AG10803 (cell line): ENCODE results near the gene ANKRD44.

Experiments
- DNase-seq: peaks from one replicate; pipeline ENCODE4 v3.0.0; 2010; ENCODE audit warnings: low read depth
- H3K4me3 ChIP-seq: 2 replicates; pipeline ENCODE4 v1.5.1; 2011; ENCODE audit warnings: mild to moderate bottlenecking, low read length, control low read depth
- CTCF ChIP-seq: conservative IDR thresholded peaks from 2 replicates; pipeline ENCODE4 v1.5.1; 2011; ENCODE audit warnings: mild to moderate bottlenecking, low read length, control low read depth, inconsistent platforms

The ANKRD44 gene

GRCh38 chr2:197310271-197310985, at the start of gene ANKRD44:
Gene ANKRD44 (minus strand): TSS chr2:197310780. CDS start chr2:197310604, 176 bp downstream.
- DNase-seq = peak; percentile 84
- peak within 1 kb of the TSS; percentile 79 for H3K4me3 ChIP-seq
- TF ChIP-seq CTCF = no peak; the same call in 1 of the 2 replicates

GRCh38 chr2:197359859-197360258, 49.3 kb upstream of the ANKRD44 start:
- no peak for DNase-seq
- no peak overlapping the region for H3K4me3 ChIP-seq
- no peak for TF ChIP-seq CTCF

GRCh38 chr2:197358931-197359330, 48.4 kb upstream of the ANKRD44 start:
- DNase-seq = peak; percentile 31
- TF ChIP-seq CTCF = no peak
- no peak overlapping the region for H3K4me3 ChIP-seq

- TF ChIP-seq CTCF = no peak
- H3K4me3 ChIP-seq = no peak overlapping the region
- no peak for DNase-seq
Measured at GRCh38 chr2:197357986-197358385, 47.4 kb upstream of the ANKRD44 start.

GRCh38 chr2:197356136-197356535, 45.6 kb upstream of the ANKRD44 start:
- DNase-seq = no peak

GRCh38 chr2:197354169-197354558, 43.6 kb upstream of the ANKRD44 start:
- H3K4me3 ChIP-seq = no peak overlapping the region
- DNase-seq = no peak
- TF ChIP-seq CTCF = no peak

More at GRCh38 chr2:197356136-197356535, 45.6 kb upstream of the ANKRD44 start:
- H3K4me3 ChIP-seq = no peak overlapping the region
- peak; percentile 49 for TF ChIP-seq CTCF
